B cell (primary cell): ENCODE results near the gene CFAP157.

Experiments used
- EZH2 ChIP-seq: IDR thresholded peaks from 2 replicates; pipeline ENCODE4 v1.6.1; 2012; ENCODE audit warnings: borderline replicate concordance, low read depth, mild to moderate bottlenecking, moderate library complexity, low read length; ENCODE audit not compliant: insufficient read depth, poor library complexity, severe bottlenecking
- TF ChIP-seq, protein P1 (sequence below): fragments of 200-600 bp; IDR thresholded peaks from one replicate; pipeline ENCODE4 v1.8.0; 2022; ENCODE audit warnings: antibody characterized with exemption, mild to moderate bottlenecking

DNA sequence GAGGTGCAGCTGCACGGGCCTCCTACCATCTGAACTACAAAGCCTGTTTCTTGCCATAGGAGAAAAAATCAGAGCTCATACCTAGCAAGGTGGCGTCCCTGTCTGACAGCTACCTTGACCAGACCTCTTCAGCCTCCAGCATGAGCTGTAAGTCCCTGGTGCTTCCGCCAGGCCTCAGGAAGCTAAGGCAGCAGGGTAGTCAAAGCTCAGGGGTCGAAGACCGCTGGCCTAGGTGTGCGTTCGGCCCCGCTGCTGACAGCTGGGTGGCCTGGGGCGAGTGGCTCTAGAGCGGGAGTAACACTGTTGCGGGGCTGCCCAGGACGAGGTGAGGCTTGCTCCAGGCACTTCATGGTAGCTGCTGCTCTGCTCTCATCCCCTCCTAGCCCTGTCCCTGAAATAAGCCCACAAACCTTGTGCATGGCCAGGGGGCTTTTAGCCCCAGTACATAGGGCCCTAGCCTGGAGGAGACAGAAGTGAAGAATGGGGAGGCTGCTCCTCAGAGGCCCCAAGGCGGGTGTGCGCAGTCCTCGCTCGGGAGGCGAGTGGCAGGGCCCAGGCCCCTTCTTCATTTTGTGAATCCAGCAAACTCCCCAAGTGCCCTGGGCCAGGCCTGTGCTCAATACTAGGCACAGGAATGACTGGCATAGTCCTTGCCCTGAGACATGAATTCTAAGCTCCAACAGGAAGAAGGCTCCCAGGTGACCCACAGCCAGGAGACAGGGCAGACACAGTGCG is 22.9 kb downstream of the CFAP157 start:
- TF ChIP-seq, protein P1, sequence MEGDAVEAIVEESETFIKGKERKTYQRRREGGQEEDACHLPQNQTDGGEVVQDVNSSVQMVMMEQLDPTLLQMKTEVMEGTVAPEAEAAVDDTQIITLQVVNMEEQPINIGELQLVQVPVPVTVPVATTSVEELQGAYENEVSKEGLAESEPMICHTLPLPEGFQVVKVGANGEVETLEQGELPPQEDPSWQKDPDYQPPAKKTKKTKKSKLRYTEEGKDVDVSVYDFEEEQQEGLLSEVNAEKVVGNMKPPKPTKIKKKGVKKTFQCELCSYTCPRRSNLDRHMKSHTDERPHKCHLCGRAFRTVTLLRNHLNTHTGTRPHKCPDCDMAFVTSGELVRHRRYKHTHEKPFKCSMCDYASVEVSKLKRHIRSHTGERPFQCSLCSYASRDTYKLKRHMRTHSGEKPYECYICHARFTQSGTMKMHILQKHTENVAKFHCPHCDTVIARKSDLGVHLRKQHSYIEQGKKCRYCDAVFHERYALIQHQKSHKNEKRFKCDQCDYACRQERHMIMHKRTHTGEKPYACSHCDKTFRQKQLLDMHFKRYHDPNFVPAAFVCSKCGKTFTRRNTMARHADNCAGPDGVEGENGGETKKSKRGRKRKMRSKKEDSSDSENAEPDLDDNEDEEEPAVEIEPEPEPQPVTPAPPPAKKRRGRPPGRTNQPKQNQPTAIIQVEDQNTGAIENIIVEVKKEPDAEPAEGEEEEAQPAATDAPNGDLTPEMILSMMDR: no peak
- no peak for TF ChIP-seq EZH2
